PFSK-1 (cell line): ENCODE results near the gene MITF.

Source experiments
- FOXP2 ChIP-seq: optimal IDR thresholded peaks from 2 replicates; pipeline ENCODE3; 2011; ENCODE audit warnings: borderline replicate concordance, control low read depth, inconsistent platforms; ENCODE audit not compliant: insufficient read depth; ENCODE audit errors: extremely low read length, extremely low read depth
- POLR2AphosphoS5 ChIP-seq: IDR thresholded peaks from 2 replicates; pipeline ENCODE4 v1.6.1; 2012; ENCODE audit warnings: low read depth, mild to moderate bottlenecking, control low read depth, low read length, moderate library complexity
- REST ChIP-seq, 2 experiments: IDR thresholded peaks; 2 replicates each; pipeline versions ENCODE4 v1.6.1 to v1.8.0; 2011 to 2012; ENCODE audit warnings: low read depth in 2 of 2, low read length in 2 of 2, control low read depth in 1 of 2, inconsistent platforms in 1 of 2, mild to moderate bottlenecking in 1 of 2, moderate library complexity in 1 of 2; ENCODE audit not compliant: insufficient read depth in 1 of 2
- SIN3A ChIP-seq: IDR thresholded peaks from 2 replicates; pipeline ENCODE4 v1.6.1; 2012; ENCODE audit warnings: mild to moderate bottlenecking, low read length, moderate library complexity, borderline replicate concordance; ENCODE audit not compliant: insufficient read depth
- TAF1 ChIP-seq: IDR thresholded peaks from 2 replicates; pipeline ENCODE4 v1.6.1; 2012; ENCODE audit warnings: low read length, control low read depth, borderline replicate concordance; ENCODE audit not compliant: insufficient read depth

- TF ChIP-seq REST (IDR thresholded peaks at IDR 0.05; ENCODE audit: insufficient read depth in 1 of 2, low read depth in 2 of 2, low read length in 2 of 2) (no peak), SIN3A (no peak), POLR2AphosphoS5 (no peak), TAF1 (no peak), FOXP2 (no peak)
These were observed 254.5 kb downstream of the MITF start for GRCh38 chr3:69993757-69994156.
